Breast epithelium (tissue), 3 donors: ENCODE results near the gene KRTAP19-1.

ENCODE experiments used
- POLR2A ChIP-seq: fragments of 450-650 bp; IDR thresholded peaks from one replicate; pipeline ENCODE4 v1.6.1; 2016; ENCODE audit warnings: antibody characterized with exemption, mild to moderate bottlenecking, moderate library complexity
- POLR2AphosphoS5 ChIP-seq, 3 donors: sonication (generic); formaldehyde crosslinking; IDR thresholded peaks; one replicate each; pipeline ENCODE4 v1.6.1; 2017; ENCODE audit warnings: antibody characterized with exemption in 3 of 3
- TF ChIP-seq, protein P1 (sequence below), 3 donors: fragments of 450-650 bp; IDR thresholded peaks; one replicate each; pipeline ENCODE4 v1.5.1; 2016 to 2017; ENCODE audit warnings: antibody characterized with exemption in 3 of 3, mild to moderate bottlenecking in 3 of 3, moderate library complexity in 3 of 3

DNA sequence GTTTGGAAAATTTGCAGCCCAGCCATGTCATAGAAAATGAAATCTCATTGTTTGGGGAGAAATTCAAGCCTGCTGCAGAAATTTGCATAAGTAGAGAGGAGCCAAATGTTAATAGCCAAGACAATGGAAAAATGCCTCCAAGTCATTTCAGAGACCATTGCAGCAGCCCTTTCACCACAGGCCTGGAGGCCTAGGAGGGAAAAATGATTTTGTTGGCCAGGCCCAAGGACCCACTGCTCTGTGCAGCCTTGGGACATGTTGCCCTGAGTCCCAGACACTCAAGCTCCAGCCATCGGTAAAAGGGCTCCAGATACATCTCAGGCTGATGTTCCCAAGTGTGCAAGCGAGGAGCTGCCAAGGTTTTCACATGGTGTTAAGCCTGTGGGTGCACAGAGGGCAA lies 6.0 kb upstream of the KRTAP19-1 start:
- TF ChIP-seq POLR2A (no peak), POLR2AphosphoS5 (IDR thresholded peaks at IDR 0.05) (no peak)
- TF ChIP-seq, protein P1, sequence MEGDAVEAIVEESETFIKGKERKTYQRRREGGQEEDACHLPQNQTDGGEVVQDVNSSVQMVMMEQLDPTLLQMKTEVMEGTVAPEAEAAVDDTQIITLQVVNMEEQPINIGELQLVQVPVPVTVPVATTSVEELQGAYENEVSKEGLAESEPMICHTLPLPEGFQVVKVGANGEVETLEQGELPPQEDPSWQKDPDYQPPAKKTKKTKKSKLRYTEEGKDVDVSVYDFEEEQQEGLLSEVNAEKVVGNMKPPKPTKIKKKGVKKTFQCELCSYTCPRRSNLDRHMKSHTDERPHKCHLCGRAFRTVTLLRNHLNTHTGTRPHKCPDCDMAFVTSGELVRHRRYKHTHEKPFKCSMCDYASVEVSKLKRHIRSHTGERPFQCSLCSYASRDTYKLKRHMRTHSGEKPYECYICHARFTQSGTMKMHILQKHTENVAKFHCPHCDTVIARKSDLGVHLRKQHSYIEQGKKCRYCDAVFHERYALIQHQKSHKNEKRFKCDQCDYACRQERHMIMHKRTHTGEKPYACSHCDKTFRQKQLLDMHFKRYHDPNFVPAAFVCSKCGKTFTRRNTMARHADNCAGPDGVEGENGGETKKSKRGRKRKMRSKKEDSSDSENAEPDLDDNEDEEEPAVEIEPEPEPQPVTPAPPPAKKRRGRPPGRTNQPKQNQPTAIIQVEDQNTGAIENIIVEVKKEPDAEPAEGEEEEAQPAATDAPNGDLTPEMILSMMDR (IDR thresholded peaks at IDR 0.05): no peak
